ENCODE measurements around the gene CCDC142.
A peak's percentile ranks its signal among the peaks of the same experiment; 100 is the strongest.

Gene CCDC142

GRCh38 chr2:74482801-74483674, at the start of gene CCDC142, which contains the start of gene TTC31:
TSS of gene CCDC142 (minus strand) at chr2:74482998. CDS start at chr2:74482837, 161 bp downstream.
TSS of gene TTC31 (plus strand) at chr2:74483081. CDS start at chr2:74483096, 15 bp downstream.
- peak; percentile 90 for DNase-seq

- no peak for DNase-seq
Measured at GRCh38 chr2:74532222-74532621, 49.4 kb upstream of the CCDC142 start.

GRCh38 chr2:74531666-74532065, 48.9 kb upstream of the CCDC142 start:
- DNase-seq, result no peak

- DNase-seq, result no peak
Measured at GRCh38 chr2:74530239-74531187, 47.7 kb upstream of the CCDC142 start.

DNA sequence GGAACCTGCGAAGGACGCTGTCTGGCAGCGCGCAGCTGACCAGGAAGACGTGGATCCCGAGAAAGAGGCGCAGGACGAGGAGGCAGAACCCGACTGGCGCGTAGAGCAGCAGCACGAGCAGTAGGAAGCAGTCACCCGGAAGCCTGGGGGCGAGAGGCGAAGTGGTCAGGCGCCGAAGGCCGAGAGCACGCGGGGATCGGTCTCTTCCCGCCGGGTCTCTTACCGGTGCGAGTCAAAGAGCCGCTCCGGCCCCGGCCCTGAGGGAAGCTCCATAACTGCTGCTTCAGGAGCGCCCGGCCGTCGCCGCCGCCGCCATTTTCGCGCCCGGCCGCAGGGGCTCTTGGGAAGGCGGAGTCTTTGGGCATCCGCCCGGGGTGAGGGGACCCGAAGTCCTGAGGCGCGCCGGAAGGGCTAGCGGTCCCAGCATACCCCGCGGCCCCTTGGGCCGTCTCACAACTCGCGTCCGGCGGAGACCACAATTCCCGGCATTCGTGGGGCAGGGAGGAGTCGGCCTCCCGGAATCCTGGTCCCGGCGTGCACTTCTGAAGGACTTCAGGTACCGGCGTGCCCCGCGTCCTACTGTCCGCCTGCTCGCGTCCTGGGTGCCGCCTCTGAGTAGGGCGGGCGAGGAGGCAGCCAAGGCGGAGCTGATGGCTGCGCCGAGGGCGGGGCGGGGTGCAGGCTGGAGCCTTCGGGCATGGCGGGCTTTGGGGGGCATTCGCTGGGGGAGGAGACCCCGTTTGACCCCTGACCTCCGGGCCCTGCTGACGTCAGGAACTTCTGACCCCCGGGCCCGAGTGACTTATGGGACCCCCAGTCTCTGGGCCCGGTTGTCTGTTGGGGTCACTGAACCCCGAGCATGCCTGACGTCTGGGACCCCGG, 46.8 kb upstream of the CCDC142 start, which contains the start of the genes AUP1 and HTRA2:
AUP1 (minus strand) TSS at position 350 of the 882 bp plus-strand sequence; CDS start at position 273, 77 bp downstream.
HTRA2 (plus strand) TSS at position 577 of the 882 bp plus-strand sequence; CDS start at position 651, 74 bp downstream.
- DNase-seq, result peak; percentile 72

DNA sequence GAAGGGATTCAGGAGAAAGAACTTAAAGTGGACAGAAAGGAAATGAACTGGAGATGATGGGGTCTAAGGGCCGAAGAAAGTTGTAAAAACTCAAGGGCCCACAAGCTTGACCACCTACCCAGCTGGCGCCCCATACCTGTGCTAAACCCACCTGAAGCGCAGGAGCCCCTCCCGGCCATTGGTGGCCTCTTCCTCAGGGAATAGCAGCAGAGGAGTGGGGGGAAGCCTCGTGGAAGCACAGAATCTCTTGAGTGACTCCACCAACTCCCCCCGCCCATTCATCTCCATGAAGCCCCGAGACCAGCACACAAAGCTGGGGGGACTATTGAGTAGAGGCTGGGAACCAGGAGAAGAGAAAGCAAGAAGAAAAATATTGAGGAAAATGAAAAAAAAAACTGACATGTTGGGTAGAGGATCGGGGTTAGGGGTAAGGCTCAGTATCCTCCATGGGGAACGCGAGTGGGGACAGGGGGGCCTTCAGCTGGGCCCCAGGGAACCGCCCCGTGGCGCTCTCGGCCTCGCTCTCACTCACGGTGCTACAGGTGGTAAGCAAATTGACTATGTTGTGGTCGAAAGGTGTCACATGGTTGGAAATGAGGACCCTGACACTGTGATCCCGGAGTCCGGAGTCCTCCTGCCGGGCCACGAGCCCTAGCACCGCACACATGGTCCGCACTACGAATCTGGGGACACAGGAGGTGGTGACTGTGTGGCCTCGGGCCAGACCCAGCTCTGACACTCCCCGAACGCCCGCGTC, 46.0 kb upstream of the CCDC142 start:
- DNase-seq, result no peak

DNA sequence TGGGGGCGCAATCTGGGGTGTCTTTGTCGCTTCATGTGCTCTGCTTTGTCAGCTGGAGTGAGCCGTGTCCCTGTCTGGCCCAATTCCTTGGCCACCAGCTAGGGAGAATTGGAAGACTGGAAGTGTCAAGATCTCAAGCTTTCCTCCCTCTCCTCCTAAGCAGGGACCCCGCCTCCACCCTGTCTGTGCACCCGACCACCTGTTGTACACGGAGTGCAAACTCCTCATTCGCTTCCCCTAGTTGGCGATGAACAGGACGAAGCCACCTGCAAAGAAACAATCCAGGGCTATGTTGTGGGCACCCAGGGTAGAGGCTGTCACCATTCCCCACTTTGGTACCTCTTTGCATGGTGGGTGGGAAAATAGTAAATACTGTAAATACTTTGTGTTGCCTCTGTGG, 44.9 kb upstream of the CCDC142 start:
- no peak for DNase-seq

DNA sequence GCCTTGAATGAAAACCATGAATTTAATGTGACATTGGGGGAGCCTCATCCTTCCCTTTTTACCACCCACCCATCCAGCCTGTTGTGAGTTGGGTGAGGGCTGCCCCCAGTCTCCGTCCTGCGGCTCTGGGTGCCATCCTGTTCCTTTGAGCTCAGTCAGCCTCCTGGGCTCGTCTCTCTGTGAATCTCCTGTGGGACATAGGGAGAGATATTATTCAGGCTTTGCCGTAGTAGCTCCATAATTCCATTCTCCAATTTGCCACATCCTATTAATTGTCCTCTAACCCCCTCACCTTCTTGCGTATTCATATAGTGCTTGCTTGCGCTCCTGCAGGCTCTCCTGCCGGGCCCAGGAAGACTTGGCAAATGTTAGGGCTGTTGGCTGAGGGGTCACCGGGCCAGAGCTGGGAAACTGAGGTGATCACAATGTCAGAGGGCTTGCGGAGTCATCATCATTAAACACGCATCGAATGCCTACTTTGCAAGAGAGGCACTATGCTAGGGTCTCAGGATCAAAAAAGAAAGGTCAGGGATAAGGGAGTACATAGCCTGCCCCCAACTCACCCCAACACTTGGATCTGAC, 43.9 kb upstream of the CCDC142 start:
- DNase-seq, result no peak

- no peak for DNase-seq
Measured at GRCh38 chr2:74525717-74526648, 43.2 kb upstream of the CCDC142 start, which contains the start of gene DQX1. TSS of gene DQX1 (minus strand) at chr2:74526231. CDS start at chr2:74525729, 502 bp downstream.

DNA sequence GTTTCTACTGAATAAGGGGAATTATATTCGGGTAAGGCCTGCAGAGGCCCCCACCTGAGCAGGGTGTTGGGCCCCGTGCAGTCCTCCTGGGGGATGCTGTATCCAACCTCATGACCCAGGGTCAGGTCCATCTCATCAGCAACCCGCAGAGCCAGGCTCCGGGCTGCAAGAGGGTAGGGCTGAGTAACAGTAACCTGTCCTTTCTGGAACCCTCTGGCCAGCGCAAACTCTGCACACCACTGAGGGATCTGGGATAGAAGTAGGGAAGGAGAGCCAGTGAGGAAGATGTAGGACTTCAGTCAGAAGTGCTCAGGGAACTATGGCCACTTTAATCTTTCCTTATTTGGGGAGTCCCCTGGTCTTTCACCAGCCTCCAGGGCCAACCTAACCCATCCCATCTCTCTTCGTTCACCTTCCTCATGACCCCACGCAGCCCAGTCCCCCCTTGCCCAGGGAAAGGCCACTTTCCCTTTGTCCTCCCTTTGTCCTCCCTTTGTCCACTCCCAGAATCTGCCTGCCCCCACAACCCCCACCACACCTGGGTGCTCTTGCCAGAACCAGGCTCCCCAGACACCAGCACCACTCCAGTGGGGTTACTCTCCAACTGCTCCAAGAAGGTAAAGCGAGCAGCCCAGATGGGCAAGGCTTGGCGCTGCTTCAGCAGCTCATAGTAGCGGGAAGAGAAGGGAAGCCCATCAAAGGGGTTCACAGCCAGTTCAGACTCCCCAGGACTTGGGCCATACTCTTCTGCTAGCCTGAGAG, 42.3 kb upstream of the CCDC142 start:
- DNase-seq, result no peak

- no peak for DNase-seq
Measured at GRCh38 chr2:74524005-74524404, 41.2 kb upstream of the CCDC142 start.

DNA sequence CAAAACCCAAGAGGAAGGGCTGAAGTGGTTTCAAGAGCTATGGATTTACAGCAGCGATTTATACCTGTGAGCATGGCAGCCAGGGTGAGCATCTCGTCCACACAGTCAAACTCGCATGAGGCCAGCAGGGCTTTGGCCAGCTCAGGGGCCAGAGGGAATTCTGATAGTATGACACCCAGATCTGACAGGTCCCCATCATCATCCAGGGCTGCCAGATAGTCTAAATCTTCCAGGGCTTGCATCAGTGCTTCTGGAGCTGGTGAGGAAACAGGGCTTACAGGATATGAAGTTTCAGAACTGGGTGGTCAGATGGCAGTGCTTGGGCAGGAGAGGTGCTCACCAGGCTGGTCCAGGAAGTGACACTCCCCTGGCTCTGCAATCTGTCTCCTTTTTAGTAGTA, 39.7 kb upstream of the CCDC142 start:
- DNase-seq, result no peak

GRCh38 chr2:74516650-74517049, 33.9 kb upstream of the CCDC142 start:
- no peak for DNase-seq

DNA sequence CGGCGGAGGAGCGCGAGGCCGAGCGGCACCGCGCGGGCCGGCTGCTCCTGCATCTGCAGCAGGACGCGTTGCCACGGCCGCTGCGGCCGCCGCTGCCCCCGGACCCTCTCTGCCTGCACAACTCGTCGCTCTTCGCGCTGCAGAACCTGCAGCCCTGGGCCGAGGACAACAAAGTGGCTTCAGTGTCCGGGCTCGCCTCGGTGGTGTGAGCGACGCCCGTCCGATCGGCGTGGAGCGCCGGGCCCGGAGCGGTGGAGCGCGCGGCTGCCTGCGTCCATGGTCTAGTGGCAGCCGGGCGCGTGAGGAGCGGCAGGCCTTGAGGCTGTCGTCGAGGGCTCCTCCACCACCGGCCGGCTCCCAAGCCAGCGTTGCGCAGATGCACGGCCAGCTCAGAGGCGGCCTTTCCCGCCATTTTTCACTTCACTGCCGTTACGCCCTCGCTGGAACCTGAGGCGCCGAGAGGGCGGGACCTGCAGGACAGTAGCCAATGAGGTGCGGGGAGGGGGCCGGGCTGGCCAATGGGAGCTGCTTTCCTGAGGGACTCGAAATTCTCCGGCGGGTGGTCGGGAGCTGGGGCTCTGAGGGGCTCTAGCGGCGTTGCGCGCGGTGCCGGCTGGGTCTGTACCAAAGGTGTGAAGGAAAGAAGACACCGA, 33.3 kb upstream of the CCDC142 start:
- peak; percentile 75 for DNase-seq

DNA sequence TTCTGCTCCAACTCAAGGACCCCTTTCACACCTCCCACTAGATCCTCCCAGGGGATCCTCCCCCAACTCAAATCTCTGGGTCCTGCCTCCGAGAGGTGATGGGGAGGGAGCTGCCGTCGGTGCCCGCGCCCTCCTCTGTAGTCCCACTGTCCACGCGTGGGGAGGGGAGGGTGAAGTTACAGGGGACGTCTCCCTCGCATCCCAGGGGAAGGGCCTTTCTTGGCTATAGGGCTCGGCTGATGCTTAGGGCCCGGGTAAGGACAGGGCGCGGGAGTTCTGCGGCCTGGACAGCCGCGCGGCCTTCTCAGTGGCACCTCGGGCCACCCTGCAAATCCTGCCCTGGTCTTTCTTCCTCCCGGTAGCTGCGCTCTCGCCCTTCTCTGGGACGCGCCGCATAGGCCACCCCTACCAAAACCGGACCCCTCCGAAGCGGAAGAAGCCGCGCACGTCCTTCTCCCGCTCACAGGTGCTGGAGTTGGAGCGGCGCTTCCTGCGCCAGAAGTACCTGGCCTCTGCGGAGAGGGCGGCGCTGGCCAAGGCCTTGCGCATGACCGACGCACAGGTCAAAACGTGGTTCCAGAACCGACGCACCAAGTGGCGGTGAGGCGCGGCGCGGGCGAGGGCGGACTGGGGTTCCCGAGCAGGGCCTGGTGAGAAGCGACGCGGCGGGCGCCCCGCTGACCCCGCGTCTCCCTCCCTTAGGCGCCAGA, 32.6 kb upstream of the CCDC142 start:
- DNase-seq, result no peak

GRCh38 chr2:74514368-74515270, 31.8 kb upstream of the CCDC142 start, which contains the start of gene TLX2:
TSS of gene TLX2 (plus strand) at chr2:74514450. CDS start at chr2:74514807, 357 bp downstream.
- DNase-seq, result no peak
